ENCODE data around the gene BMPR1B. TPM values are rescaled to one million over a fixed set of nuclear protein-coding genes. Genes with fewer than 3 reads are reported as not detected.

Gene BMPR1B
- total and polyA plus RNA-seq, 4 donors = 0.27 to 0.70 (median 0.48) TPM

DNA sequence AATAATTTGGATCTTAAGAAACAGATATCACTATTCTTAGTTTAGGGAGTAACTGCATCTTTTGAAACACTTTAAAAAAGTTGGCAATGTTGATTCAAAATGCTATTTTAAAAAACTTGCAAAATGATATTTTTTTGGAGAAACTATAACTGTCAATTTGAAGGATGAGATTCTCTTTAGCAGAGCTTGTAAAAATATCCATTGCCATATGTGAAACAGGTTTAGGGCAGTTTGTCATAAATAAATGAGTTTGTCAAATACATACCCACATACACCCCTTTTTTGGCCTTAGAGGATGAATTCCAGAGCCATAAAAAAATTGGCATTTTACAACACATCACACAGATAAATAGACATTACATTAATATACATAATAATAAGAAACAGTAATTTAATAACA, 174.6 kb downstream of the BMPR1B start:
- Histone ChIP-seq H3K4me3 (ENCODE audit: low read depth in 1 of 3, low read length in 3 of 3) (no peak overlapping the region), H3K4me1 (ENCODE audit: control insufficient read depth in 4 of 4, insufficient read depth in 4 of 4, low read length in 3 of 4) (no peaks in the 10 kb centered on the region), H3K27me3 (ENCODE audit: control insufficient read depth in 4 of 4, insufficient read depth in 4 of 4, low read length in 3 of 4) (no peaks in the 10 kb centered on the region), H3K9me3 (ENCODE audit: control insufficient read depth in 4 of 4, low read length in 3 of 4) (no peaks in the 10 kb centered on the region), H3K9ac (ENCODE audit: low read depth in 1 of 2, low read length in 2 of 2) (no peak overlapping the region), H3K27ac (ENCODE audit: low read depth in 1 of 2, low read length in 2 of 2) (no peak overlapping the region), H3K36me3 (ENCODE audit: control insufficient read depth in 4 of 4, insufficient read depth in 3 of 4, low read depth in 1 of 4, low read length in 3 of 4) (no peaks in the 10 kb centered on the region)
- TF ChIP-seq FOXA2 (IDR thresholded peaks at IDR 0.05) (no peak), NR2F2 (IDR thresholded peaks at IDR 0.05) (no peak), GABPA (IDR thresholded peaks at IDR 0.05 in 1 of 2, conservative IDR thresholded peaks at IDR 0.05 in 1 of 2) (no peak), HNF4G (IDR thresholded peaks at IDR 0.05) (no peak), FOXA1 (IDR thresholded peaks at IDR 0.05) (no peak), EGR1 (IDR thresholded peaks at IDR 0.05; ENCODE audit: low read depth in 2 of 2) (no peak), SP1 (IDR thresholded peaks at IDR 0.05) (no peak), YY1 (IDR thresholded peaks at IDR 0.05) (no peak), RAD21 (IDR thresholded peaks at IDR 0.05) (no peak), TAF1 (conservative IDR thresholded peaks at IDR 0.05) (no peak), RXRA (IDR thresholded peaks at IDR 0.05) (no peak), HNF4A (conservative IDR thresholded peaks at IDR 0.05) (no peak), JUND (IDR thresholded peaks at IDR 0.05) (no peak)
- TF ChIP-seq, protein P1, sequence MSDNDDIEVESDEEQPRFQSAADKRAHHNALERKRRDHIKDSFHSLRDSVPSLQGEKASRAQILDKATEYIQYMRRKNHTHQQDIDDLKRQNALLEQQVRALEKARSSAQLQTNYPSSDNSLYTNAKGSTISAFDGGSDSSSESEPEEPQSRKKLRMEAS (IDR thresholded peaks at IDR 0.05) = no peak
- TF ChIP-seq, protein P2, sequence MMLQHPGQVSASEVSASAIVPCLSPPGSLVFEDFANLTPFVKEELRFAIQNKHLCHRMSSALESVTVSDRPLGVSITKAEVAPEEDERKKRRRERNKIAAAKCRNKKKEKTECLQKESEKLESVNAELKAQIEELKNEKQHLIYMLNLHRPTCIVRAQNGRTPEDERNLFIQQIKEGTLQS (IDR thresholded peaks at IDR 0.05) = no peak
- TF ChIP-seq, protein P3, sequence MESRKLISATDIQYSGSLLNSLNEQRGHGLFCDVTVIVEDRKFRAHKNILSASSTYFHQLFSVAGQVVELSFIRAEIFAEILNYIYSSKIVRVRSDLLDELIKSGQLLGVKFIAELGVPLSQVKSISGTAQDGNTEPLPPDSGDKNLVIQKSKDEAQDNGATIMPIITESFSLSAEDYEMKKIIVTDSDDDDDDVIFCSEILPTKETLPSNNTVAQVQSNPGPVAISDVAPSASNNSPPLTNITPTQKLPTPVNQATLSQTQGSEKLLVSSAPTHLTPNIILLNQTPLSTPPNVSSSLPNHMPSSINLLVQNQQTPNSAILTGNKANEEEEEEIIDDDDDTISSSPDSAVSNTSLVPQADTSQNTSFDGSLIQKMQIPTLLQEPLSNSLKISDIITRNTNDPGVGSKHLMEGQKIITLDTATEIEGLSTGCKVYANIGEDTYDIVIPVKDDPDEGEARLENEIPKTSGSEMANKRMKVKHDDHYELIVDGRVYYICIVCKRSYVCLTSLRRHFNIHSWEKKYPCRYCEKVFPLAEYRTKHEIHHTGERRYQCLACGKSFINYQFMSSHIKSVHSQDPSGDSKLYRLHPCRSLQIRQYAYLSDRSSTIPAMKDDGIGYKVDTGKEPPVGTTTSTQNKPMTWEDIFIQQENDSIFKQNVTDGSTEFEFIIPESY (IDR thresholded peaks at IDR 0.05) = no peak
- TF ChIP-seq, protein P4, sequence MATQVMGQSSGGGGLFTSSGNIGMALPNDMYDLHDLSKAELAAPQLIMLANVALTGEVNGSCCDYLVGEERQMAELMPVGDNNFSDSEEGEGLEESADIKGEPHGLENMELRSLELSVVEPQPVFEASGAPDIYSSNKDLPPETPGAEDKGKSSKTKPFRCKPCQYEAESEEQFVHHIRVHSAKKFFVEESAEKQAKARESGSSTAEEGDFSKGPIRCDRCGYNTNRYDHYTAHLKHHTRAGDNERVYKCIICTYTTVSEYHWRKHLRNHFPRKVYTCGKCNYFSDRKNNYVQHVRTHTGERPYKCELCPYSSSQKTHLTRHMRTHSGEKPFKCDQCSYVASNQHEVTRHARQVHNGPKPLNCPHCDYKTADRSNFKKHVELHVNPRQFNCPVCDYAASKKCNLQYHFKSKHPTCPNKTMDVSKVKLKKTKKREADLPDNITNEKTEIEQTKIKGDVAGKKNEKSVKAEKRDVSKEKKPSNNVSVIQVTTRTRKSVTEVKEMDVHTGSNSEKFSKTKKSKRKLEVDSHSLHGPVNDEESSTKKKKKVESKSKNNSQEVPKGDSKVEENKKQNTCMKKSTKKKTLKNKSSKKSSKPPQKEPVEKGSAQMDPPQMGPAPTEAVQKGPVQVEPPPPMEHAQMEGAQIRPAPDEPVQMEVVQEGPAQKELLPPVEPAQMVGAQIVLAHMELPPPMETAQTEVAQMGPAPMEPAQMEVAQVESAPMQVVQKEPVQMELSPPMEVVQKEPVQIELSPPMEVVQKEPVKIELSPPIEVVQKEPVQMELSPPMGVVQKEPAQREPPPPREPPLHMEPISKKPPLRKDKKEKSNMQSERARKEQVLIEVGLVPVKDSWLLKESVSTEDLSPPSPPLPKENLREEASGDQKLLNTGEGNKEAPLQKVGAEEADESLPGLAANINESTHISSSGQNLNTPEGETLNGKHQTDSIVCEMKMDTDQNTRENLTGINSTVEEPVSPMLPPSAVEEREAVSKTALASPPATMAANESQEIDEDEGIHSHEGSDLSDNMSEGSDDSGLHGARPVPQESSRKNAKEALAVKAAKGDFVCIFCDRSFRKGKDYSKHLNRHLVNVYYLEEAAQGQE (IDR thresholded peaks at IDR 0.05) = no peak
- TF ChIP-seq, protein P5, sequence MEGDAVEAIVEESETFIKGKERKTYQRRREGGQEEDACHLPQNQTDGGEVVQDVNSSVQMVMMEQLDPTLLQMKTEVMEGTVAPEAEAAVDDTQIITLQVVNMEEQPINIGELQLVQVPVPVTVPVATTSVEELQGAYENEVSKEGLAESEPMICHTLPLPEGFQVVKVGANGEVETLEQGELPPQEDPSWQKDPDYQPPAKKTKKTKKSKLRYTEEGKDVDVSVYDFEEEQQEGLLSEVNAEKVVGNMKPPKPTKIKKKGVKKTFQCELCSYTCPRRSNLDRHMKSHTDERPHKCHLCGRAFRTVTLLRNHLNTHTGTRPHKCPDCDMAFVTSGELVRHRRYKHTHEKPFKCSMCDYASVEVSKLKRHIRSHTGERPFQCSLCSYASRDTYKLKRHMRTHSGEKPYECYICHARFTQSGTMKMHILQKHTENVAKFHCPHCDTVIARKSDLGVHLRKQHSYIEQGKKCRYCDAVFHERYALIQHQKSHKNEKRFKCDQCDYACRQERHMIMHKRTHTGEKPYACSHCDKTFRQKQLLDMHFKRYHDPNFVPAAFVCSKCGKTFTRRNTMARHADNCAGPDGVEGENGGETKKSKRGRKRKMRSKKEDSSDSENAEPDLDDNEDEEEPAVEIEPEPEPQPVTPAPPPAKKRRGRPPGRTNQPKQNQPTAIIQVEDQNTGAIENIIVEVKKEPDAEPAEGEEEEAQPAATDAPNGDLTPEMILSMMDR (IDR thresholded peaks at IDR 0.05; ENCODE audit: low read depth, low read length, missing input control) = no peak
- no peak for DNase-seq (ENCODE audit: low spot score)

All from liver (tissue), 9 donors.